ENCODE results near the gene LILRA5. TPM values are rescaled to one million over a fixed set of nuclear protein-coding genes. Genes with fewer than 3 reads are reported as not detected.
"Not testable (repeated sequence)": the region's sequence is repeated elsewhere in the genome, so short reads cannot be mapped to it uniquely, and the experiment has no call there.

Gene LILRA5
- total RNA-seq, 2 donors from 2014 or later = 1.1 to 3.5 TPM

GRCh38 chr19:54281729-54282075 lies 31.3 kb downstream of the LILRA5 start:
- H3K4me1 Mint-ChIP-seq = peaks cover 11% of the 10 kb centered on the region
- not testable (repeated sequence) for H3K27ac Mint-ChIP-seq; ATAC-seq; H3K9me3 ChIP-seq (ENCODE audit: control insufficient read depth, low read length, poor library complexity, severe bottlenecking); H3K4me3 Mint-ChIP-seq; DNase-seq; H3K36me3 Mint-ChIP-seq (ENCODE audit: low read depth)
- peaks cover 67% of the 10 kb centered on the region for H3K27me3 Mint-ChIP-seq

- H3K27me3 Mint-ChIP-seq = peaks cover 67% of the 10 kb centered on the region
- no peaks in the 10 kb centered on the region for H3K9me3 ChIP-seq (ENCODE audit: control insufficient read depth, low read length, poor library complexity, severe bottlenecking)
- peaks cover 6% of the 10 kb centered on the region for H3K36me3 Mint-ChIP-seq (ENCODE audit: low read depth)
- H3K4me3 Mint-ChIP-seq = no peak within 1 kb of the TSS
- DNase-seq (no peak), ATAC-seq (no peak)
- H3K27ac Mint-ChIP-seq = no peak within 1 kb of the TSS
- H3K4me1 Mint-ChIP-seq = peaks cover 11% of the 10 kb centered on the region
Observed at GRCh38 chr19:54281007-54281728, 31.8 kb downstream of the LILRA5 start, which contains the start of gene LILRB2. Gene LILRB2, minus strand, starts transcription at chr19:54281110. Its CDS starts 614 bp downstream, at chr19:54280496.

GRCh38 chr19:54280441-54280840 lies 32.5 kb downstream of the LILRA5 start:
- not testable (repeated sequence) for DNase-seq; ATAC-seq; H3K27ac Mint-ChIP-seq; H3K4me3 Mint-ChIP-seq; H3K9me3 ChIP-seq (ENCODE audit: control insufficient read depth, low read length, poor library complexity, severe bottlenecking); H3K36me3 Mint-ChIP-seq (ENCODE audit: low read depth)
- H3K27me3 Mint-ChIP-seq = peaks cover 75% of the 10 kb centered on the region
- peaks cover 11% of the 10 kb centered on the region for H3K4me1 Mint-ChIP-seq

- H3K27ac Mint-ChIP-seq; H3K9me3 ChIP-seq (ENCODE audit: control insufficient read depth, low read length, poor library complexity, severe bottlenecking); DNase-seq; H3K4me3 Mint-ChIP-seq; ATAC-seq; H3K36me3 Mint-ChIP-seq (ENCODE audit: low read depth): not testable (repeated sequence)
- Mint-ChIP-seq H3K4me1 (peaks cover 11% of the 10 kb centered on the region), H3K27me3 (peaks cover 77% of the 10 kb centered on the region)
Observed at GRCh38 chr19:54280025-54280424, 32.9 kb downstream of the LILRA5 start.

- peaks cover 3% of the 10 kb centered on the region for H3K36me3 Mint-ChIP-seq (ENCODE audit: low read depth)
- H3K27ac Mint-ChIP-seq = no peak overlapping the region
- no peaks in the 10 kb centered on the region for H3K9me3 ChIP-seq (ENCODE audit: control insufficient read depth, low read length, poor library complexity, severe bottlenecking)
- DNase-seq = no peak
- H3K4me1 Mint-ChIP-seq = peaks cover 7% of the 10 kb centered on the region
- H3K27me3 Mint-ChIP-seq = peaks cover 74% of the 10 kb centered on the region
- H3K4me3 Mint-ChIP-seq = no peak overlapping the region
- no peak for ATAC-seq
Observed at GRCh38 chr19:54279406-54279962, 33.5 kb downstream of the LILRA5 start.

- H3K27ac Mint-ChIP-seq; ATAC-seq; H3K4me3 Mint-ChIP-seq; H3K36me3 Mint-ChIP-seq (ENCODE audit: low read depth); H3K4me1 Mint-ChIP-seq; DNase-seq; H3K9me3 ChIP-seq (ENCODE audit: control insufficient read depth, low read length, poor library complexity, severe bottlenecking): not testable (repeated sequence)
- H3K27me3 Mint-ChIP-seq = peaks cover 77% of the 10 kb centered on the region
Observed at GRCh38 chr19:54278571-54279195, 34.3 kb downstream of the LILRA5 start.

GRCh38 chr19:54278056-54278455 lies 34.9 kb downstream of the LILRA5 start:
- H3K27me3 Mint-ChIP-seq = peaks cover 75% of the 10 kb centered on the region
- not testable (repeated sequence) for H3K27ac Mint-ChIP-seq; ATAC-seq; H3K4me1 Mint-ChIP-seq; DNase-seq; H3K36me3 Mint-ChIP-seq (ENCODE audit: low read depth); H3K9me3 ChIP-seq (ENCODE audit: control insufficient read depth, low read length, poor library complexity, severe bottlenecking); H3K4me3 Mint-ChIP-seq

GRCh38 chr19:54277111-54277615 lies 35.8 kb downstream of the LILRA5 start:
- H3K27ac Mint-ChIP-seq; H3K4me3 Mint-ChIP-seq; H3K9me3 ChIP-seq (ENCODE audit: control insufficient read depth, low read length, poor library complexity, severe bottlenecking); H3K36me3 Mint-ChIP-seq (ENCODE audit: low read depth); DNase-seq; ATAC-seq; H3K4me1 Mint-ChIP-seq: not testable (repeated sequence)
- peaks cover 71% of the 10 kb centered on the region for H3K27me3 Mint-ChIP-seq

- no peak overlapping the region for H3K4me3 Mint-ChIP-seq
- peaks cover 65% of the 10 kb centered on the region for H3K27me3 Mint-ChIP-seq
- no peak for DNase-seq
- ATAC-seq = no peak
- H3K27ac Mint-ChIP-seq = no peak overlapping the region
- no peaks in the 10 kb centered on the region for H3K9me3 ChIP-seq (ENCODE audit: control insufficient read depth, low read length, poor library complexity, severe bottlenecking)
- H3K4me1 Mint-ChIP-seq = peaks cover 3% of the 10 kb centered on the region
- peaks cover 3% of the 10 kb centered on the region for H3K36me3 Mint-ChIP-seq (ENCODE audit: low read depth)
Observed at GRCh38 chr19:54275951-54276350, 37.0 kb downstream of the LILRA5 start.

- H3K36me3 Mint-ChIP-seq (ENCODE audit: low read depth); H3K4me3 Mint-ChIP-seq; ATAC-seq; H3K4me1 Mint-ChIP-seq; DNase-seq; H3K9me3 ChIP-seq (ENCODE audit: control insufficient read depth, low read length, poor library complexity, severe bottlenecking); H3K27ac Mint-ChIP-seq: not testable (repeated sequence)
- peaks cover 57% of the 10 kb centered on the region for H3K27me3 Mint-ChIP-seq
Observed at GRCh38 chr19:54274516-54274915, 38.5 kb downstream of the LILRA5 start.

- no peak for DNase-seq
- H3K4me1 Mint-ChIP-seq = peaks cover 3% of the 10 kb centered on the region
- no peaks in the 10 kb centered on the region for H3K9me3 ChIP-seq (ENCODE audit: control insufficient read depth, low read length, poor library complexity, severe bottlenecking)
- peaks cover 3% of the 10 kb centered on the region for H3K36me3 Mint-ChIP-seq (ENCODE audit: low read depth)
- no peak for ATAC-seq
- no peak overlapping the region for H3K27ac Mint-ChIP-seq
- H3K4me3 Mint-ChIP-seq = no peak overlapping the region
- H3K27me3 Mint-ChIP-seq = peaks cover 50% of the 10 kb centered on the region
Observed at GRCh38 chr19:54273821-54274220, 39.1 kb downstream of the LILRA5 start.

GRCh38 chr19:54272181-54272580 lies 40.8 kb downstream of the LILRA5 start:
- not testable (repeated sequence) for H3K9me3 ChIP-seq (ENCODE audit: control insufficient read depth, low read length, poor library complexity, severe bottlenecking); DNase-seq; H3K27ac Mint-ChIP-seq; ATAC-seq; H3K4me3 Mint-ChIP-seq; H3K4me1 Mint-ChIP-seq; H3K36me3 Mint-ChIP-seq (ENCODE audit: low read depth)
- H3K27me3 Mint-ChIP-seq = peaks cover 48% of the 10 kb centered on the region

- ATAC-seq; H3K27ac Mint-ChIP-seq; H3K36me3 Mint-ChIP-seq (ENCODE audit: low read depth); H3K4me1 Mint-ChIP-seq; DNase-seq; H3K4me3 Mint-ChIP-seq; H3K9me3 ChIP-seq (ENCODE audit: control insufficient read depth, low read length, poor library complexity, severe bottlenecking): not testable (repeated sequence)
- H3K27me3 Mint-ChIP-seq = peaks cover 48% of the 10 kb centered on the region
Observed at GRCh38 chr19:54271587-54271986, 41.4 kb downstream of the LILRA5 start.

Data from T-helper 17 cell (primary cell).